Measurements from ENCODE around the gene CLEC19A.

The CLEC19A gene

GRCh38 chr16:19266774-19267173 is 18.8 kb upstream of the CLEC19A start:
- H3K4me3 ChIP-seq: no peak overlapping the region

DNA sequence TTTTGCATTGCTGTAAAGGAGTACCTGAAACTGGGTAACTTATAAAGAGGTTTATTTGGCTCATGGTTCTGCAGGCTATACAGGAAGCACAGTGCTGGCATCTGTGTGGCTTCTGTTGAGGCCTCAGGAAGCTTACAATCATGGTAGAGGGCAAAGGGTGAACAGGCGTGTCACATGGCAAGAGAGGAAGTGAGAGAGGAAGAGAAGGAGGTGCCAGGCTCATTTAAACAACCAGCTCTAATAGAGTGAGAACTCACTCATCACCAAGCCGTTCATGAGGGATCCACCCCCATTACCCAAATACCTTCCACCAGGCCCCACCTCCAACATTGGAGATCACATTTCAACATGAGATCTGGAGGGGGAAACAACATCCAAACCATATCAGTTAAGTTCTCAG is 16.4 kb upstream of the CLEC19A start:
- Histone ChIP-seq H3K4me3 (no peak overlapping the region), H3K27ac (no peak overlapping the region)
- no peak for DNase-seq (ENCODE audit: low spot score)
- no peak for TF ChIP-seq CTCF (IDR thresholded peaks at IDR 0.05)

More at GRCh38 chr16:19266774-19267173, 18.8 kb upstream of the CLEC19A start:
- TF ChIP-seq CTCF (IDR thresholded peaks at IDR 0.05): no peak
- no peak for DNase-seq (ENCODE audit: low spot score)
- no peak overlapping the region for H3K27ac ChIP-seq

- TF ChIP-seq CTCF (IDR thresholded peaks at IDR 0.05): no peak
- no peak overlapping the region for H3K27ac ChIP-seq
- no peak overlapping the region for H3K4me3 ChIP-seq
- no peak for DNase-seq (ENCODE audit: low spot score)
Measured at GRCh38 chr16:19274165-19274797, 11.2 kb upstream of the CLEC19A start.

DNA sequence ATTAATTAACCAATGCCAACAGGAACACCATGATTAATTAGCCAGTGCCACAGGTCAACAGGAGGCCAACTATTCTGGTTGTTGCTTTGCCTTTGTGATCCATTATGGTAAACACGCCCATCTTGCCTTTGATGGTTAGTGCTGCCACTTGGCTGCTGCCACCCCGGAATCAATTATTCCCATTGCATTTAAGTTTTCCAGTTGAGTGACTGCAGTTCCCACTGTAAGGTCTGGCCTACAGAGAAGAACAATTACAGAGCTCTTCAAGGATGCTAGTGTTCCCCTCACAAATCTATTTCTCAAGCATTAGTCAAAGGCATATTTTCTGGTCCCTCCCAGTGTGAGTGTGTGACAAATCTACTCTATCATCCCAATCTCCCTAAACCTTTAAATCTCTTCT is 7.1 kb upstream of the CLEC19A start:
- Histone ChIP-seq H3K4me3 (no peak overlapping the region), H3K27ac (no peak overlapping the region)
- TF ChIP-seq CTCF (IDR thresholded peaks at IDR 0.05): no peak
- no peak for DNase-seq (ENCODE audit: low spot score)

DNA sequence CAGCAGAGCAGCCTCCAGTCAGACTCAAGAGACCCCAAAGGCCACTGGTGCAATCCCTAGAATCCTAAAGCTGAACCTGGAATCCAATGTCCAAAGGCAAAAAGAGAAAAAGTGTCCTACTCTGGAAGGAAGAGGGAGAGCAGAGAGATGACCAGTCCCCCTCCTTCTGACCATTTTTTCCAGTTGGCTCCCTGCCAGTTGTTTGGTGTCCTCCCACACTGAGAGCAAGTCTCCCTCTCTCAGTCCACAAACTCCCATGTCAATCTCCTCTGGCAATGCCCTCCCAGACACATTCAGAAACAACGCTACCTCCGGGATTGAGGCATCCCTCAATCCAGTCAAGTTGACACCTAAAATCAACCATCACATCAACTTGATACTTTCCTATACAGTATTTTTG is 4.3 kb upstream of the CLEC19A start:
- TF ChIP-seq CTCF (IDR thresholded peaks at IDR 0.05): no peak
- DNase-seq (ENCODE audit: low spot score): no peak
- H3K4me3 ChIP-seq: no peak overlapping the region

DNA sequence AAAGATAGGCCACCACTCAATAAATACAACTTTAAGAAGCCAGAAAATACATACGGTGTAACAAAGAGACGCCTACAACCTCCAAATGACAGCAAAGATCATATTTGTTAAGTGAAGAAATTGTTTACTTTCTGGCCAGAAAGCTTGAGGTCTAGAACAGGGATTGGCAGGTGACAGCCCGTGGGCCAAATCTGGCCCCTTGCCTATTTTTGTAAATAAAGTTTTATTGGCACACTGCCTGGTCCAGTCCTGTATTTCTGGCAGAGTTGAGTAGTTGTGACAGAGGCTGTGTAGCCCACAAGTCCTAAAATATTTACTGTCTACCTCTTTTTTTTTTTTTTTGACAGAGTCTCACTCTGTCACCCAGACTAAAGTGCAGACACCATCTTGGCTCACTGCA is 3.4 kb upstream of the CLEC19A start:
- Histone ChIP-seq H3K4me3 (no peak overlapping the region), H3K27ac (no peak overlapping the region)
- no peak for DNase-seq (ENCODE audit: low spot score)
- no peak for TF ChIP-seq CTCF (IDR thresholded peaks at IDR 0.05)

More for the DNA sequence above, 4.3 kb upstream of the CLEC19A start:
- H3K27ac ChIP-seq: no peak overlapping the region

DNA sequence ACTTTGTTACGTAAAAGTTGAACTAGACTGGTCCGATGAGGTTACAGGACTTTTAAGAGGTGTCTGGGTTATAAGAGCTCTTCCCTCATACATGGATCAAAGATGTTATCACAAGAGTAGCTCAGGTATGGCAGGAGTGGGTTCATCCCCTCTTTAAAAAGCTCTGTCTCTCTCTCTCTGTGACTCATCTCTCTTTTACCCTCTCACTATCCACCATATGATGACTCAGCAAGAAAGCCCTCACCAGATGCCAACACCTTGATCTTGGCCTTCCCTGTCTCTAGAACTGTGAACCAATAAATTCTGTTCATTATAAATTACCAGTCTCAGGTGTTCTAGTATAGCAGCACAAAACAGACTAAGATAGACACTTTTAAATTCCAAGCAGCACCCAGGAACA is 1.9 kb upstream of the CLEC19A start:
- DNase-seq (ENCODE audit: low spot score): no peak
- no peak for TF ChIP-seq CTCF (IDR thresholded peaks at IDR 0.05)
- no peak overlapping the region for H3K27ac ChIP-seq
- no peak overlapping the region for H3K4me3 ChIP-seq
